ENCODE measurements around the gene AGBL4. TPM values are rescaled to one million over a fixed set of nuclear protein-coding genes. Genes with fewer than 3 reads are reported as not detected.

Gene AGBL4
- total RNA-seq, 1 experiment from 2014 or later: not detected

DNA sequence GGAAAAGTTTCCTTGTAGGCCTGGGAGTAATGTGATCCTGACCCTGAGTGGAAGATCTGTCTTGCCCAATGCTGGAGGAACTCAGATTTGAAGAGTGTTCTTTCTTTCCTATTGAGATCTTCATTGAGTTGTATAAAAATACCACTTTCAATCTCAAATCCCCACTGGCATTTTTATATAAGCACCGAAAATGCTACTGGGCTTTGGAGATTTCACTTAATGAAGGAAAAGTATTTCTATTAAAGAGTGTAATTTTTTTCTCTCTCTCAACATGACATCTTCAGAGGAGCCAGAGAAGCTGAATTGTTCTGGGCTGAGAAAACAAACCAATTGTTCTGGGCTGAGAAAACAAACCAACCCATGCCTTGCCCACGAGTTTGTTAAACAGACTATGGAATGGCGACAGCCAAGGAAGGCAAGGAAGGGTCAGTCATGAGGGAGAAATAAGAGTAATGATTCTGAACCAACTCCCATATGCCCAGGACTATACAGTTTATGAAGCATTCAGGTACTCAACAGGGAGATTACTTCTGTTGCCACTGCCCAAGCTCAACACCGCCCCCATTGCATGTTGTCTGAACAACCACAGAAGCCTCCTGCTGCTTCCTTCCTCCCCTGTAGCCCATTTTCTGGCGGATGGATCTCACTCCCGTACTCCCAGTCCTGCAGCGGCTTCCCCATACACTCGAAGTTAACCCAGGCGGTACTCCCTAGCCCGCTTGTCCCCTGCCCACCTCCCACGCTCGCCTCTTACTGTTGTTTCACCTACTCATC lies 1350.2 kb downstream of the AGBL4 start:
- no peaks in the 10 kb centered on the region for H3K36me3 ChIP-seq (ENCODE audit: control insufficient read depth in 1 of 2, insufficient read depth in 2 of 2, low read length in 2 of 2)
- H3K4me1 ChIP-seq (ENCODE audit: control insufficient read depth in 1 of 2, insufficient read depth in 2 of 2, low read length in 2 of 2): no peaks in the 10 kb centered on the region
- ChIA-PET POLR2A (interaction anchor here (0.6 kb wide), 1 partner anchor 83 kb away, joined by 3 read pairs; no protein-coding TSS in a partner anchor), CTCF (interaction anchor here (1.0 to 1.3 kb wide), 3 partner anchors 22 to 1669 kb away, joined by 3 to 4 read pairs (median 3); no protein-coding TSS in a partner anchor), RAD21 (ENCODE audit: low non-redundant PET in 1 of 2, low total read pairs in 2 of 2, uncharacterized antibody in 2 of 2, unreplicated experiment in 2 of 2) (interaction anchor here in 1 of 2 experiments (1.1 kb wide), 1 partner anchor 144 kb away, joined by 3 read pairs; no protein-coding TSS in a partner anchor)
- H2AFZ ChIP-seq (ENCODE audit: low read depth, low read length, poor library complexity, severe bottlenecking): no peak overlapping the region
- no peaks in the 10 kb centered on the region for H3K9me2 ChIP-seq (ENCODE audit: insufficient read depth)
- peak; percentile 67 for ATAC-seq
- H3K79me2 ChIP-seq (ENCODE audit: insufficient read depth, low read length): no peaks in the 10 kb centered on the region
- no peak overlapping the region for H3K27ac ChIP-seq (ENCODE audit: low read depth, low read length)
- no peak overlapping the region for H3K9ac ChIP-seq (ENCODE audit: low read length)
- peak; percentile 16 for DNase-seq (ENCODE audit: low read depth, low spot score)
- no peak overlapping the region for H3K4me3 ChIP-seq (replicated peaks in 1 of 2; ENCODE audit: low read depth in 1 of 2, low read length in 2 of 2)
- TF ChIP-seq, protein P1, sequence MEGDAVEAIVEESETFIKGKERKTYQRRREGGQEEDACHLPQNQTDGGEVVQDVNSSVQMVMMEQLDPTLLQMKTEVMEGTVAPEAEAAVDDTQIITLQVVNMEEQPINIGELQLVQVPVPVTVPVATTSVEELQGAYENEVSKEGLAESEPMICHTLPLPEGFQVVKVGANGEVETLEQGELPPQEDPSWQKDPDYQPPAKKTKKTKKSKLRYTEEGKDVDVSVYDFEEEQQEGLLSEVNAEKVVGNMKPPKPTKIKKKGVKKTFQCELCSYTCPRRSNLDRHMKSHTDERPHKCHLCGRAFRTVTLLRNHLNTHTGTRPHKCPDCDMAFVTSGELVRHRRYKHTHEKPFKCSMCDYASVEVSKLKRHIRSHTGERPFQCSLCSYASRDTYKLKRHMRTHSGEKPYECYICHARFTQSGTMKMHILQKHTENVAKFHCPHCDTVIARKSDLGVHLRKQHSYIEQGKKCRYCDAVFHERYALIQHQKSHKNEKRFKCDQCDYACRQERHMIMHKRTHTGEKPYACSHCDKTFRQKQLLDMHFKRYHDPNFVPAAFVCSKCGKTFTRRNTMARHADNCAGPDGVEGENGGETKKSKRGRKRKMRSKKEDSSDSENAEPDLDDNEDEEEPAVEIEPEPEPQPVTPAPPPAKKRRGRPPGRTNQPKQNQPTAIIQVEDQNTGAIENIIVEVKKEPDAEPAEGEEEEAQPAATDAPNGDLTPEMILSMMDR (IDR thresholded peaks at IDR 0.05 in 2 of 3, conservative IDR thresholded peaks at IDR 0.05 in 1 of 3; ENCODE audit: borderline replicate concordance in 1 of 3, insufficient read depth in 1 of 3, low read depth in 2 of 3, low read length in 2 of 3): peak in 2 of 3 experiments; percentile 42 to 45; a peak in 3 of 6 replicates
- no peak for TF ChIP-seq POLR2AphosphoS5 (IDR thresholded peaks at IDR 0.05; ENCODE audit: low read depth, low read length)
- no peaks in the 10 kb centered on the region for H4K20me1 ChIP-seq (ENCODE audit: insufficient read depth)
- intact Hi-C loops (cut with micrococcal nuclease): no loop called here
- no peak overlapping the region for H3K4me2 ChIP-seq (ENCODE audit: low read length)
- H3K27me3 ChIP-seq (ENCODE audit: insufficient read depth, low read length): peaks cover 51% of the 10 kb centered on the region
- no peaks in the 10 kb centered on the region for H3K9me3 ChIP-seq (ENCODE audit: control insufficient read depth in 1 of 2, insufficient read depth in 1 of 2, low read depth in 1 of 2, low read length in 2 of 2)
- BruUV-seq (replicated peaks): no TSS peak

DNA sequence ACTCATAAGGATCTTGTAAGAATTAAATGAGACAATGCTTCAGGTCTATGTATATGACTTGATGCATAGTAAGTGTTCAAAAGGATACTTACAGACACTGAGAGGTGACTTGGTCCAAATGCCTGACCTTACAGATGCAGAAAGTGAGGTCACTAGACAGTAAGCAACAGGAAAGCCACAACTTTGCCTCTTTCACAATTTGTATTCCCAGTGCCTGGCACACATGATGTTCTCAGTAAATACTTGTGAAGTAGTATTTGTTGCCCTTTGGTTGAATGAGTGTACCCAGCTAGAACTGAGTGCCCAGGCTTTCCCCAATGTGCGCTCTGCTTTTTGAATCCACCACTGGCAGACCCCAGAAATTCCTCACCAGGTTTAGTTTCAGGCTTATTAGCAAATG lies 1352.2 kb downstream of the AGBL4 start:
- H3K4me3 ChIP-seq (replicated peaks in 1 of 2; ENCODE audit: low read depth in 1 of 2, low read length in 2 of 2): no peak overlapping the region
- H3K27me3 ChIP-seq (ENCODE audit: insufficient read depth, low read length): peaks cover 59% of the 10 kb centered on the region
- POLR2A ChIA-PET: no interaction called here
- H3K27ac ChIP-seq (ENCODE audit: low read depth, low read length): no peak overlapping the region
- ATAC-seq (no peak), DNase-seq (ENCODE audit: low read depth, low spot score) (no peak)
- H3K36me3 ChIP-seq (ENCODE audit: control insufficient read depth in 1 of 2, insufficient read depth in 2 of 2, low read length in 2 of 2): no peaks in the 10 kb centered on the region
- intact Hi-C loops (cut with micrococcal nuclease): no loop called here
- no peaks in the 10 kb centered on the region for H4K20me1 ChIP-seq (ENCODE audit: insufficient read depth)
- no TSS peak for BruUV-seq (replicated peaks)
- no peaks in the 10 kb centered on the region for H3K79me2 ChIP-seq (ENCODE audit: insufficient read depth, low read length)
- no peak overlapping the region for H2AFZ ChIP-seq (ENCODE audit: low read depth, low read length, poor library complexity, severe bottlenecking)
- CTCF ChIA-PET: no interaction called here
- H3K4me2 ChIP-seq (ENCODE audit: low read length): no peak overlapping the region
- no peaks in the 10 kb centered on the region for H3K9me3 ChIP-seq (ENCODE audit: control insufficient read depth in 1 of 2, insufficient read depth in 1 of 2, low read depth in 1 of 2, low read length in 2 of 2)
- no peaks in the 10 kb centered on the region for H3K9me2 ChIP-seq (ENCODE audit: insufficient read depth)
- RAD21 ChIA-PET (ENCODE audit: low non-redundant PET in 1 of 2, low total read pairs in 2 of 2, uncharacterized antibody in 2 of 2, unreplicated experiment in 2 of 2): no interaction called here
- H3K4me1 ChIP-seq (ENCODE audit: control insufficient read depth in 1 of 2, insufficient read depth in 2 of 2, low read length in 2 of 2): no peaks in the 10 kb centered on the region
- H3K9ac ChIP-seq (ENCODE audit: low read length): no peak overlapping the region
- TF ChIP-seq POLR2A (IDR thresholded peaks at IDR 0.05; ENCODE audit: borderline replicate concordance, extremely low read depth, insufficient read depth, insufficient read length) (no peak), MAX (IDR thresholded peaks at IDR 0.05) (no peak), EZH2 (IDR thresholded peaks at IDR 0.05) (no peak), EZH2phosphoT487 (IDR thresholded peaks at IDR 0.05; ENCODE audit: borderline replicate concordance) (no peak), CBX3 (IDR thresholded peaks at IDR 0.05; ENCODE audit: low read depth) (no peak), ZBTB33 (IDR thresholded peaks at IDR 0.05; ENCODE audit: extremely low read depth, insufficient replicate concordance, low read length) (no peak), ZFX (IDR thresholded peaks at IDR 0.05) (no peak), YY1 (IDR thresholded peaks at IDR 0.05; ENCODE audit: extremely low read depth, insufficient replicate concordance, low read depth, low read length) (no peak), FOSL1 (IDR thresholded peaks at IDR 0.05; ENCODE audit: low read depth) (no peak), RAD21 (IDR thresholded peaks at IDR 0.05; ENCODE audit: low read depth) (no peak), ZNF274 (IDR thresholded peaks at IDR 0.05; ENCODE audit: low read depth, low read length) (no peak), POLR2AphosphoS5 (IDR thresholded peaks at IDR 0.05; ENCODE audit: low read depth, low read length) (no peak)

Measured in HCT116 (cell line).